PFSK-1 (cell line): ENCODE data around the gene SPEF1.

Experiments
- FOXP2 ChIP-seq: optimal IDR thresholded peaks from 2 replicates; pipeline ENCODE3; 2011; ENCODE audit warnings: borderline replicate concordance, control low read depth, inconsistent platforms; ENCODE audit not compliant: insufficient read depth; ENCODE audit errors: extremely low read length, extremely low read depth
- POLR2AphosphoS5 ChIP-seq: IDR thresholded peaks from 2 replicates; pipeline ENCODE4 v1.6.1; 2012; ENCODE audit warnings: low read depth, mild to moderate bottlenecking, control low read depth, low read length, moderate library complexity
- REST ChIP-seq, 2 experiments: IDR thresholded peaks; 2 replicates each; pipeline versions ENCODE4 v1.6.1 to v1.8.0; 2011 to 2012; ENCODE audit warnings: low read depth in 2 of 2, low read length in 2 of 2, control low read depth in 1 of 2, inconsistent platforms in 1 of 2, mild to moderate bottlenecking in 1 of 2, moderate library complexity in 1 of 2; ENCODE audit not compliant: insufficient read depth in 1 of 2
- SIN3A ChIP-seq: IDR thresholded peaks from 2 replicates; pipeline ENCODE4 v1.6.1; 2012; ENCODE audit warnings: mild to moderate bottlenecking, low read length, moderate library complexity, borderline replicate concordance; ENCODE audit not compliant: insufficient read depth
- TAF1 ChIP-seq: IDR thresholded peaks from 2 replicates; pipeline ENCODE4 v1.6.1; 2012; ENCODE audit warnings: low read length, control low read depth, borderline replicate concordance; ENCODE audit not compliant: insufficient read depth

The SPEF1 gene

DNA sequence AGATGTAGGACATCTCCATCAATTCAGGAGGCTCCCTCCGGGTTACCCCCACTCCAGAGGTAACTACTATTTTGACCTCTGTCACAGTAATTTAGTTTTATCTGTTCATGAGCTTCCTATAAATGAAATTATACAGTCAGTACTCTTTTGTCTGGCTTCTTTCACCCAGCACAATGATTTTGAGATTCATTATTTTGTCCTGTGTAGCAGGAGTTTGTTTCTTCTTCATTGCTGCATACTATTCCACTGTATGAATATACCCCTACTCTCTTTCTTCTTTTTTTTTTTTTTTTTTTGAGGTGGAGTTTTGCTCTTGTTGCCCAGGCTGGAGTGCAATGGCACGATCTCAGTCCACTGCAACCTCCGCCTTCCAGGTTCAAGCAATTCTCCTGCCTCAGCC is 27.3 kb upstream of the SPEF1 start:
- no peak for TF ChIP-seq POLR2AphosphoS5
- no peak for TF ChIP-seq FOXP2
- TF ChIP-seq SIN3A = no peak
- no peak for TF ChIP-seq REST (IDR thresholded peaks at IDR 0.05; ENCODE audit: insufficient read depth in 1 of 2, low read depth in 2 of 2, low read length in 2 of 2)
- no peak for TF ChIP-seq TAF1

- TF ChIP-seq SIN3A (no peak), FOXP2 (no peak), POLR2AphosphoS5 (no peak), TAF1 (no peak), REST (IDR thresholded peaks at IDR 0.05; ENCODE audit: insufficient read depth in 1 of 2, low read depth in 2 of 2, low read length in 2 of 2) (no peak)
These were observed 23.5 kb upstream of the SPEF1 start for GRCh38 chr20:3804781-3805180.

DNA sequence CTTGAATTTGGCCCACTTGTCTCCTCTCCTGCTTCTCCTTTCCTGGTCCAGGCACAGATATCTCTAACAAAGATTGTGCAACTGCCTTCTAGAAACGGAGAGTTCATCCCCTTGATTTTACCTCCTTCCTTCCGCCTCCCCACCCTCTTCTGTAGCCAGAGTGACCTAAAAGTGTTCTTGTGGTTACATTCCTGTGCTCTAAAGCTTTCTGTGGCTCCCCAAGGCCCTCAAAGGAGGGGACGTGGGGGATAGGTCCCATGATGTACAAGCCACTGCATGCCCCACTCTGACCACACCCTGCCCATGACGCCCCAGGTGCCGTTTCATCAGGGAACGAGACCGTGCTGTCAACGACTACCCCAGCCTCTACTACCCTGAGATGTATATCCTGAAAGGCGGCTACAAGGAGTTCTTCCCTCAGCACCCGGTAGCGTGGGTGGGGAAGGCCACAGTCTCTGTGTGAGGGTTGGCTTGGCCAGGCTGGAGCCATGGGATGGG is 23.1 kb upstream of the SPEF1 start:
- TF ChIP-seq FOXP2 (no peak), TAF1 (no peak), POLR2AphosphoS5 (no peak), SIN3A (no peak), REST (IDR thresholded peaks at IDR 0.05; ENCODE audit: insufficient read depth in 1 of 2, low read depth in 2 of 2, low read length in 2 of 2) (no peak)

- TF ChIP-seq TAF1 (no peak), SIN3A (no peak), FOXP2 (no peak), POLR2AphosphoS5 (no peak), REST (IDR thresholded peaks at IDR 0.05; ENCODE audit: insufficient read depth in 1 of 2, low read depth in 2 of 2, low read length in 2 of 2) (no peak)
These were observed 22.6 kb upstream of the SPEF1 start for GRCh38 chr20:3803854-3804253.

DNA sequence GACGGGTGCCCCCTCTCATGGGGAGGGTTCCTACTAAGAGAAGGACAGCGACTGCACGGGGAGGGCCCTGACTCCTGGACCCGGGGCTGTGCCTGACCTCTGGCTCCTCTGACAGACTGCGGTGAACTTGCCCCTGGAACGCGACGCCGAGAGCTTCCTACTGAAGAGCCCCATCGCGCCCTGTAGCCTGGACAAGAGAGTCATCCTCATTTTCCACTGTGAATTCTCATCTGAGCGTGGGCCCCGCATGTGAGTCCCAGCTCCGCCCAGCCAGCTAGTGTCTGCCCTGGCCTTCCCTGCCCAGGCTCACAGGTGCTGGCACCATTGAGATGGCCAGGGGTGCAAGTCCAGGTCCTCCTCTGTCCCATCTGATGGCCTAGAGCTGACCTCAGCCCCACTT is 22.0 kb upstream of the SPEF1 start:
- TF ChIP-seq SIN3A = no peak
- TF ChIP-seq REST (IDR thresholded peaks at IDR 0.05; ENCODE audit: insufficient read depth in 1 of 2, low read depth in 2 of 2, low read length in 2 of 2) = no peak
- no peak for TF ChIP-seq TAF1
- no peak for TF ChIP-seq FOXP2
- no peak for TF ChIP-seq POLR2AphosphoS5
